ENCODE results near the gene NFATC1.

NFATC1 gene

DNA sequence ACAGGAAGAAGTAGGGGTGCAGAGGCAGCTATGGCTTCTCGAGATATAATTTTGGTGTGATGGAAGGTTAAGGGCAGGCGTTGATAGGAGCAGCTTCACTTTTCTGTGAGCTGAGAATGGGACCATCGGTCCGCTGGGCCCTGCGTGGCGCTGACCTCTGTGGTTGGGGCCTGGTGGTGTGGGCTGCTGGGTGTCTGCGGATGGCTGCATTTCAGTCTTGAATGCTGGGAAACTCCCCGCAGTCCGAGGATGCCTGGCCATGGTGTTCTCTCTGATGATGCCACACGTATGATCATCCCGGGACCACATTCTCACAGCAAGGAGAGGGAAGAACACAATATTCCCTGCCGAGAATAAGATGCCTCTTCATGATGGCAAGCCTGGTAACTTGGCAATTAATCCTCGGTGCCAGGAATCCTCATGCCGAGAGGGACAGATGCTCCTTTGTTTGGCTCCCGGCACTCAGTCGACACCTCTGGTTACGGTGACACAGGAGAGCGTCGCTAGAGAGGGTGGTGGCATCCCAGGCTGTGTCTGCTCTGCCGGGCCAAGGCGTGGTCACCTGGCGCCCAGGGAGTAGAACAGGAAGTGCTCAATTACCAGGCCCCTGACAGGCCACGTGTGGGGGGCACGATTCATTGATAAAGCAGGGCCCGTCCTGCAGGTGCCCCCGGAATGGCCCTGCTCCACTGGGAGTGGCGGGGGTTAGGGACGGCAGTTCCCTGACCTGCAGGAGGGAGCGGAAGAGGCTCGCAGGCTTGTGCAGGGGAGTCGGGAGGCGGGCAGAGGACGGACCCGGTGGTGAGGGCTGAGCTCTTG is 164.5 kb downstream of the NFATC1 start:
- DNase-seq: no peak

DNA sequence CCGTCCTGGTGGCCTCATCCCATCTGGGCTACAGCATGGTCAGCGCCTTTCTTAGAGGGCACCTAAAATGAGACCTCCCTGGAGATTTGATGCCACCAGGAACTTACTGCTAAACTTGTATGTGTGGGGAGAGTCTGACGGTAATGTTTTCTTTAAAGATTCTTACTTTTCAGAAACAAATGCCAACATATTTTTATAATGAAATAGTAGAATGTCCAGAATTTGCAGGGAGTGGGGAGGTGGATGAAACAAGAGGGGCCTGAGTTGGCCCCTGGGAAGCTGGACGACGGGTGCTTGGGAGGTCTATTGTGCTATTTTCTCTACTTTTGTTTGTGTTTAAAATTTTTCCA is 165.1 kb downstream of the NFATC1 start:
- no peak for DNase-seq

DNA sequence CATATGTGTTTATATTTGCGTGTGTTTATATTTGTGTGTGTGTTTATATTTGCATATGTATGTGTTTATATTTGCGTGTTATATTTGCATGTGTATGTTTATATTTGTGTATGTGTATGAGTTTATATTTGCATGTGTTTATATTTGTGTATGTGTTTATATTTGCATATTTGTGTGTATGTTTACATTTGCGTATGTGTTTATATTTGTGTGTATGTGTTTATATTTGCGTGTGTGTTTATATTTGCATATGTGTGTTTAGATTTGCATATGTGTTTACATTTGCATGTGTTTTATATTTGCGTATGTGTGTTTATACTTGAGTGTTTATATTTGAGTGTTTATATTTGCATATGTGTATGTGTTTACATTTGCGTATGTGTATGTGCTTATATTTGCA is 168.2 kb downstream of the NFATC1 start:
- no peak for DNase-seq

DNA sequence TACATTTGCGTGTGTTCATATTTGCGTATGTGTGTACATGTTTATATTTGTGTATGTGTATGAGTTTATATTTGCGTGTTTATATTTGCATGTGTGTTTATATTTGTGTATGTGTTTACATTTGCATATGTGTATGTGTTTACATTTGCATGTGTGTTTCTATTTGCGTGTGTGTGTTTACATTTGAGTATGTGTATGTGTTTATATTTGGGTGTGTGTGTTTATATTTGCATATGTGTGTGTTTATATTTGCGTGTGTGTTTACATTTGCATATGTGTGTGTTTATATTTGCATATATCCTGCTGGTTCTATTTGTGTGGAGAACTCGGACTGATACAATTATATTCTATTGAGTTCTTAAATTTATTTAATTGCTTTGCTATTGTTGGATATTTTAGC is 168.7 kb downstream of the NFATC1 start:
- DNase-seq: no peak

DNA sequence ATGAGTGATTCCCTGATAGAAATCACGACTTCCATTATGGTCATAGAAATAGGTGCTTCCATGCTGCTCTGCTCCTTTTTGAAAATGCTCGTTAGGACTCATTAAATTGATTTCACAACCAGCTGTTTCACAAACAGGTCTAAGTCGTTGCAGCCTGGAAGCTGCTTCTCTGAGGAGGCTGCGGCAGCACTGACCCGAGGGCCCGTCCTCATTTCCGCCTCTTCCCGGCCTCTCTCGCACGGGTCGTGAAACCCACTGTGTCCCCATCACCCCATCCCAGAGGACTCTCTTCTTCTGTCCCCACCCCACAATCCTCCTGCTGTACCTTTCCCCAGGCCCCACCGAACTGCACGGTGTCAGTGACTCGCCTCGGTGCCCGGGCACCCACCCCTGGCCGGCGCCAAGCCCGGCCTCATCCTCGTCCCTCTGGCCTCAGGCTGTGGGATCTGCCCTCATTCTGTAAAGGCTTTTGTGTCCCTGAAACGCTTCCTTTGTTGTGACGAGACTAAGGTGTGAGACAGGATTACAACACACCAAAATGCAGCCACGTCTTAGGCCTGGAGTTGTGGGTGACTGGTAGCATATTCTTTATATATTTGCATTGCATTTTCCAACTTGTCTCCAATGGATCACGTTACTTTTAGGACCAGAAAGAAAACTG is 171.2 kb downstream of the NFATC1 start:
- DNase-seq: no peak

DNA sequence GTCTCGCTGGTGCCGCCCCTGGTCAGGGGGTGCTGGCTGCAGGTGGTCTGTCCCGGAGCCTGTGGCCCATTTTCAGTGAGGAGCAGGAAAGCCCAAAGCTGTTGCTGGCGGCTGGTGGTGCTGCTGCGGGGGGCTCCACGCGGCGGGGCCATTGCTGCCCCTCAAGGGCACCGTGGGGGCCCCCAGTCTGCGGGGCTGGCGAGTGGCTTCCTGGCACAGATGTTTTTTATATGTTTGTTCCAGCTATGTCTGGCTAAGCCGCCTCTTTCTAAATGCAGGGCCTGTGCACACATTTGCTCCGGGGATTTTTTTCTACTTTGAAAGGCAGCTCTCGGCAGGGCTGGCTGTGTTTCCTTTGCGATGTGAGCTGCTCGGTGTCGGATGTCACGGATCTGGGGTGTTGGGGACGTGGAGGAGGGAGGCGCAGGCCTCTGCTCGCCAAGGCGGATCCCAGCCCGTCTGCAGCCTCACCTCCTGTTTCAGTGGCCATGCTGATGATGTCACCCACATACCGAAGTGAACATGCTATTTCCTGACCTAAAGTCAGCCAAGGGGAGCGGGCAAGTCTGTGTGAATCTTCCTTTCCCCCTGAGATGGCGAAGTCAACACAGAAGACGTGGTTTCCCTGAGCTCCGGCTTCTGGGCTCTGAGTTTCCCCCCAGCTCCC is 171.9 kb downstream of the NFATC1 start:
- no peak for DNase-seq

DNA sequence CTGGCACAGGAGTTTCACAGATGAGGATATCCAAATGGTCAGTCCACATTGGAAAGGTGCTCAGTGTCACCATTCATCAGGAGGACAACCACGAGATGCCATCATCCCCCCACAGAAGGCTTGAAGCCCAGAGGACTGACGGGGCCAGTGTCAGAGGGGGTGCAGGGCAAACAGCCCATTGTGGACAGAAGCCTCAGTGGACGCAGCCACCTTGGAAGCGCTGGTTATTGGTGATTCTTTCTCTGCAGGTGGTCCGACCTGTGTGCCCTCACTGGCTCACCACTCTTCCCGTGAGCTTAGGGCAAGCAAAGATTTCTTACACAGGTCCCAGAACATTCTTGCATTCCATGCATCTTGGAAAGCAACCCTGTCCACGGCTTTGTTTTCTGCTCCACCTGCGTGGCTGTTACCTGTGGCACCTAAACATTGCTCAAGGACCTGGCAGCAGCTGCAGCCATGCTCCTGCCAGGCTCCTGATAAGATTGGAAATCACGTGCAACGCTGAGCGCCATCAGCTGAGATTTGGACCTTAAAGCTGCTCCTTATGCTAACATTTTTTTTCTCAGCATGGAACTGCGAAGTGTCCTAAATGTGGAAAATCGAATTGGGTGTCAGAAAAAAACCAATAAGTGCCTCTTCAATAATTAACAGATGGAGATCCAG is 172.9 kb downstream of the NFATC1 start:
- DNase-seq: no peak

DNA sequence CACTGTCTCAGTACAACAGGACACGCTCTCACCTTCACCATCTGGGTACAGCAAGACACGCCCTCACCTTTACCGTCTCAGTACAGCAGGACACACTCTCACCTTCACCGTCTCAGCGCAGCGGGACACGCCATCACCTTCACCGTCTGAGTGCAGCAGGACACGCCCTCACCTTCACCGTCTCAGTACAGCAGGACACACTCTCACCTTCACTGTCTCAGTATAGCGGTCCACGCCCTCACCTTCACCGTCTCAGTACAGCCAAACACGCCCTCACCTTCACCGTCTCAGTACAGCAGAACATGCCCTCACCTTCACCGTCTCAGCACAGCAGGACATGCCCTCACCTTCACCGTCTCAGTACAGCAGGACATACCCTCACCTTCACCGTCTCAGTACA is 174.0 kb downstream of the NFATC1 start:
- peak in 1 of 2 experiments; percentile 7 for DNase-seq

DNA sequence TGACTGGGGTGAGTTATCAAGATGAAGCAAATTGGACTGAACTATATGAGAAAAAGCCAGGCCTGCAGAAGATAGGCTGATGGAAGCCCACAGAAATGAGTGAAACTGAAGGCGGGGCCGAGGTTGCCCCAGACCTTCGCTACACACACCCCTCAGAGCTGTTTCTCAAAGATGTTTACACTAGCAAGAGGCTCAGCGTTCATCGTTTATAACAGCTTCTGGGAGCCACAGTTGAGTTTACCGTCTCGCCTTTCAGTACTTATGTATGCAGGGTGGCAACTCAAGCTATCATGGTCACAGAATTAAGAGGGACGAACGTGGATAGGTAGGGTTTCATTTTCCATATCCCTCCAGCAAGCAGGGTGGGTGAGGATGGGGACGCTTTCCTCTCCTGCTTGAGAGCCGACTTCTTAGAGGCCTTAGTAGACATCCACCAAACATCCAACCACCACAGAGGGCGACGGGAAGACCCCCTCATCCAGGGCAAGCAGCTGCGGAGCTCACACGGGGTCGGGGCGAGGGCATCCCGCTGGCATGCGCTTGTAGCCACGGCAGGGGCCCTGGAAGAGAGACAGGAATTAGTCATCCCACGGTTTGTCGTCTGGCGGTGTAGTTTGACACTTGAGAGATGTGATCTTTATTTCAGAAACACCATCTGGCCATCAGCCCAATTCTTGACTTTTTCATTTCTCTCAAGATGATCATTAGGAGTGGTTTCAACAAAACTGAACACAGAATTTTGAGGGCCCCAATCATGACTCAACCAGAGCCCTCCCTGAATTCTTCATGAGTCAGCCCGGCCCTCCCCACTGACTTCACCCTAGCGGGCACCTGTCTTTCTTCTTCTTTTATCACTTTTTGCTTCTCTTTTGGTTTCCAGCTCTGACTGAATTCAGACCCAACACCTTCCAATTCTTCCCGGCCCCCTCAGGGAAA is 174.8 kb downstream of the NFATC1 start:
- no peak for DNase-seq

DNA sequence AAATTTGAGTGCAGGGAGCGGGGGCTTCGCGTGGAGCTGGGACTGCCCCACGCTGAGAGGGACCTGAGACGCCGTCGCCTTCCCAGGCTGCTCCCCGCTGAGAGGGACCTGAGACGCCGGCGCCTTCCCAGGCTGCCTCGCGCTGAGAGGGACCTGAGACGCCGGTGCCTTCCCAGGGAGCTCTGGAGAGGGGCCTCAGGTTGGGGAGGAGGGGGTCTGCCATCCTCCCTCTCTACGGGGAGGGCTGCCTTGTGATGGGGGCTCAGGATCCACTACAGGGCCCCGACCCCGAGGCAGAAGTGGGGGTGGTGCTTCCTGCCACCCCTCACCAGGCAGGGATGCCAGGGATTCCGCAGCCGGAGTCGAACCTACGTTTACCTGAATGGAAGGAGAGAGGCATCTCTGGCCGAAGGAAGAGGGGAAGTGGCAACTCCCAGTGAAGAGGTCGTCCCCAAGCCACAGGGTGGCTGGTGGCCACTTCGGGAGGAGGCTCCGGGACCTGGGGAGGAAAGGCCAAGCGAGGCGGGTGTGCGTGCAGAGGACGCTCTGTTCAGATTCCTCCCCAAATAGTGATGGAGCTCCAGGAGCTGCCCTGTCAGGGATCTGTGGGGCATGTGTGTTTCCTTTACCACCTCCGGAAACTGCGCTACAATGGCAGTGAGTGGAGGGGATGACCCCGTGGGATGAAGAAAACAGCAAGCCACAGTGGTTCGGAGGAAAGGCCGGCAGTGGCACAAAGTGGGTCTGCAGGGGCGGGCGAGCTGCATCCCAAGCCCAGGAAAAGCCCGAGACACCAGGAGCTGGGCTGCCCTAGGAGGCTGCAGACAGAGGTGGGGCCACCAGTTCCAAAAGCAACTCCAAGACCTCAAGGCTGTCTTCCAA is 175.7 kb downstream of the NFATC1 start:
- DNase-seq: no peak

DNA sequence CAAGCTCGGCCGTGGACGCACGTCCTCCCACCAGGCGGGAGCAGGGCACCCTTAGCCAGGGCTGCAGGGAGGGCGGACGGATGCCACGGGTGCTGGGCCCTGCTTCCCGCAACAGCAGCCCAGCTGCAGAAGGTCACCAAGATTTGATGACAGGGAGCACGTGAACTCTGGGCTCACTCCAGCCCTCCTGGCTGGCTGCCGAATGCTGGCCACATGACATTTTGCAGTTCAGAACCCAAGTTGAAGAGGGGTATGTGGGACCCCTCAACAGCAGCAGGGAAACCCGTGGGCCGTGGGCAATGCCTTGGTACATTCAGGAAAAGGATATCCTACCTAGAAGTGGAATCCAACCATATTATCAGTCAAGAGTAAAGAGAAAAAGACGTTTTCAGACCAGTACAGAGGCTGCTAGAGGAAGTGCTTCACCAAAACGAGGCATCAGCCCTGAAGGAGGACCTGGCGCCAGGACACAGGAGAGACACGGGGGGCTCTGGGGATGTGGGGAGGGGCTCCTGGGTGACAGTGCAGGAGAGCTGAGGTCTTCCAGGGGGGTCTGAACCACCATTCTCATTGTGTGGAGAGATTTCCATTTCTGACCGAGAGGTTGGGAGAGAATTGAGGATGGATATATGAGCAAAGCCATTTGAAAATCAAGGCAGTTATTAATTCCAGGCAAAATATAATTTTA is 176.5 kb downstream of the NFATC1 start:
- no peak for DNase-seq

DNA sequence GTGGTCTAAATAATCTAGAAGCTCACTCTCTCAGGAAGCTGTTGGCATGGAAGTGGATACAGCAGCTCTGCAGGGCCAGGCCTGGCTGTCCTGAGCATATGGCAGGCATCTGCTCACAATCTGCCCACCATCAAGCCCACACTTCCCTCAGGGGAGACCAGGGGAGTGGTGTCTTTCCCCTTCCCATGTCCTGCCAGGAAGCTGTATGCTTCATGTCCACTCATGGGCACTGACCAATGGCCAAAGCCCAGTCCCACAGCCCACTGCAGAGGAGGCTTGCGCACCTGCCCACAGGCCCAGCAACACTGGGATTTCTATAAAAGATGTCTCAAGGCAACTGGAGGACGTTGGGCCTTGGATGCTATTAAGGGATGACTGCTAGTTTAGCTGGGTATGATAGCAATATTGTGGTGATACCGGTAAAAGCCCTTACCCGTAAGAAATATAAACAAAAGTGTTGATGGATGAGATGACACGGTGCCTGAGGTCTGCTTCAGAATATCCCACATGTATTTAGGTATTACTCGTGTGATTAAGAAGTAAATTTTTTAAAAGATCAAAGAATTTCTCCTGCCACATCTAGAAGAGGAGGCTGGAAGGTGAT is 177.2 kb downstream of the NFATC1 start:
- DNase-seq: no peak

DNA sequence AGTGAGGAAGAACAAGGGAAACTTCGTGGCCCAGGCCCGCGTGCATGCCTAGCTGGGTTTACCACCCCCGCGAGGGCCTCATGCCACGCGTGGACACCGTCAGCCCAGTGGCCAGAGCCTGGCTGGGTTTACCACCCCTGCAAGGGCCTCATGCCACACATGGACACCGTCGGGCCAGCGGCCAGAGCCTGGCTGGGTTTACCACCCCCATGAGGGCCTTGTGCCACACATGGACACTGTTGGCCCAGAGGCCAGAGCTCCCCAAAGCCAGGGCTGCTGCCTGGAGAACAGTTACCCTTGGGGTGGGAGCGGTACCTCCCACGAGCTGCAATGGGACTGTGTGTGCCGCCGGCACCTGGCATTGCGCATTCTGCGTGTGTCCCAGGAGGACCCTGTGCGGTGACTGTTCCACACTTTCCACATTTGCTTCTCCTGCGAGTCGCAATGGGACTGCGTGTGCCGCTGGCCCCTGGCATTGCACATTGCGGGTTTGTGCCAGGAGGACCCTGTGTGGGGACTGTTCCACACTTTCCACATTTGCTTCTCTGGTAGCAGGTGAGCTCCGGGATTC is 178.3 kb downstream of the NFATC1 start:
- no peak for DNase-seq

DNA sequence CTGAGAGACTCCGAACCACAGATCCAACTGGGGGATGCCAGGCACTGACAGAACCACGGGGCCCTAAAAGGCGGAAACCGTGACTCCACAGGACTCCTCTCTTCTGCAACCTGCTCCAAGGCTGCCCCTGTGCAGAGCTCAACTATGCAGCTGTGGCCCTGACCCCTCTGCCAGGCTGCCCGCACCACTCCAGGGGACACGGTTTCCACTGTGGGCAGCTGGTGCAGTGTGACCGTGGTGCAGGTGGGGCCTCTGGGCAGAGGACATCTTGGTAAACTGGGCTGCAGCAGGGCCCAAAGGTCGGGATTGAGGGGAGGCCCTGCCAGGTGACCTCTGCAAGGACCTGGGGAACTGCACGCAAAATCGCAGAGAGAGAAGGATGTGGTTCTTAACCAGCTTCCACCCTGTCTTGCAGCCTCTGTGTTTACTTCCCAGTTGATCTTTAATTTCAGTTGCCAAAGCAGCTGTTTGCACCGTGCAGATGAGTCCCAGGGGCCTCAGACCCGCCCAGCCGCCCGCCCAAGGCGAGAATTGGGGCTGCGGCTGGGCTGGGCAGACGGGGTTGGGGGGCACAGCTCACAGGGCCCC is 179.3 kb downstream of the NFATC1 start:
- no peak for DNase-seq

DNA sequence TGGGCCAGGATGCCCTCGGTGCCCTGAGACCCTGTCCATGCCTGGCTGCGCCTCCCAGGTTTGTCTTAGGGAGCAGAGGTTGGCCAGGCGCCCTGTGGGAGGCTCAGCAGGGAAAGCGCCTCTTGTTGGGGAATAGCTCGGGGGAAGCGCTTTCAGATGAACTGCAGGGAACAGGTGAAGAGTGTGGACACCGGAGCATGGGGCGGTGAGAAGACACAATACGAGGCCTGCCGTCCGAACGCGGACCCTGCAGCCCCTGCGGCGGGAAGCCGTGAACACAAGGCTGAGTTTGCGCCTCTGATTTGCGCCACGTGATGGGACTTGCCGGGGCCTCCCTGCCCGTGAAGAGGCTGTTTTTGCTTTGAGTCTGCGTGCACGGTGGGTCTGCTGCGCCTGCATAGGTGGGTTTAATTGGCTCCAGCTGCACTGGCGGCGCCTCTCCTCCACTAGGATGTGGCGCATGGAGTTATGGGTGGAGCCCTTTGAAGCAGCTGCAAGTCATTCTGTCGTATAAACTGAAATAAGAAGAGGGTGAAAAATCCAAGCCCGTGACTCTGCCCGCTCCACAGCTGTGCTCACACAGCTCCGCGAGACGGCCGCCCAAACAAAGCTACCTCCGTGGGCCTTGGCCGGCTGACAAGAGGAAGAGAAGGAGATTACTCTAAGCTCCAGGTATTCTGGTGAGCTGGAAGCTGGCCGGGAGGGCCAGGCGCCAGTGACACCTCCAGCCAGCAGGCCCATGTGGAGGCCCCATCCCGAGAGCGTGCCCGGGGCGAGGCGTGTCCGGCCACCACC is 180.4 kb downstream of the NFATC1 start:
- DNase-seq: no peak

DNA sequence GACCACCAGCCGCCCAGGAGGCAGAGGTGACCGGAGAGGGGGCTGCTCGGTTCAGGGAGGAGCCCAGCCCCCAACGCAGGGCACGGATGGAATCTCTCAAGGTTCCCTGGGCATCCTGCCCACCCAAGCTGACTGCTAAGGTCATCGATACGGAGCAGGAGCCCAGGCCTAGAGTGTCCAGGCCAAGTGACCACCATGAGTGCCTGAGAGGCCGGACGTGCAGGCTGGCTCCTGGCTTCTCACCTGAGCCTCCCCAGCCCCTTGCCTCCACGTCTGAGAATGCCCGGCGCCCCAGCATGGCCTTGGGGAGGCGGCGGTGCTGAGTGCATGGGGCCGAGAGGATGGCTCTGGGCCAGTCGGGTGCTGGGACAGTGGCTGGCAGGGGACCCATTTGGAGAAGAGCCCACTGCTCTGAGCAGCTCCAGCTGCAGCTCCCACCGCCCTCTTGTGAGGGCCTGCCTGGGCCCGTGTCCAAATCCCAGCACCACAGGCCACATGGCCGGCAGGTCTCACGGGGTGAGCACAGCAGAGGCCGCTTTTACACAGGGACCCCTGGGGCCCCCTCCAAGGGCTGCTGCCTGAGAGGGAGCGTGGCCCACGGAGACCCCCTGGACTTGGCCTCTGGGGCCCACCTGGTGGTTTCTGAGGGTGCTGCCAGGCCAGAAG is 181.1 kb downstream of the NFATC1 start:
- DNase-seq: no peak

DNA sequence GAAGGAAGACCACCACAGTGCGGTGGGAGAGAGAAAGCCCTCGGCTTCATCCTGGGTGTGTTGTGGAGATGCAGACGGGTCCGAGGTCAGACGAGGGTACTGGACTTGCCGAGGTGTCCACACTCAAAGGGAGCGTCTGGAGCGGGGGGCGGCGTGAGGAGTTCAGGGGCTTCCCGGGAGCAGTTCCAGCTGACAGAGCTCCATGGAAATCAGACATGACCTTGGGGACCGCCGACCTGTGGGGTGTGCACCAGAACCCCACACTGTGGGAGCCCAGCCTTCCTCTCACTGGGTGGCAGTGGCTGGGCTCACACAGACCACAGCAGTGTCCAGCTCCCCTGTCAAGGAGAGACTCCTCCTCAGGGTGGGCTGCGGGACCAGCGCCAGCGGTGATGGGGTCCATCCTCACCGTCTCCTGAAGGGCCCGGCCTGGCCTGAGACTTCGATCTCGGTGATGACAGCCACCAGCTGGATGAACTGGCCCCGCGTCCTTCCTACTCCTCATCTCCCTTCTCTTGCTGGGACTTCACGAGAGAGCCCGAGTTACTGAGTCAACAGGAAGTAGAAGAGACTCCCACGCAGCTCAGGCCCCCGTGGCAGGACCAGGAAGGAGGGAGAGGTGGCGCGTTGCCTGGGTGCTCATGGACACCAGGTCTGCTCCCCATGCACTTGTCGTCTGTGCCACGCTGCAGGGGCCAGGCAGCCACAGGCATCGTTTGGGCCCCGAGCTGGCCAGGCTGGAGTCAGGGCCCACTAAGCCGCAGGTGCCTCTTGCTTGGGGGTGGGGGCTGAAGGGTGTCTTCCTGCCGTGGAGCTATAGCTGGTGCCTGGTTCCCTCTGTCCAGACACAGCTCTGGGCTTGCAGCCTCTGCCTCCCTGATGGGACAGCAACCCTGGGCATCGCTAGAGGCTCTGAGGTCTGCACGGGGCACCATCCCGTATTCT is 182.0 kb downstream of the NFATC1 start:
- DNase-seq: no peak

All from NCI-H187 (cell line).